Endothelial cell of umbilical vein (primary cell): ENCODE results near the gene SCN11A. TPM values are rescaled to one million over a fixed set of nuclear protein-coding genes. Genes with fewer than 3 reads are reported as not detected.

Experiments
- BruUV-seq: library from RNA; stranded (reverse); fragments of 400-500 nt; replicated peaks from 2 replicates; lab custom pipeline; 2021; lab: Mats Ljungman, UMichigan
- CTCF ChIA-PET: fragments of 300-600, 350-600 bp; sonication (Branson Sonifier 250); formaldehyde crosslinking; loops from one replicate; lab custom pipeline; 2021; ENCODE audit warnings: antibody characterized with exemption, inconsistent platforms; lab: Charles Lee
- POLR2A ChIA-PET: fragments of 300-600, 350-600 bp; sonication (Branson Sonifier 250); formaldehyde crosslinking; loops from one replicate; lab custom pipeline; 2021; ENCODE audit warnings: antibody characterized with exemption, inconsistent platforms; lab: Charles Lee
- DNase-seq: peaks from one replicate; pipeline ENCODE4 v3.0.0-alpha.2; 2011; ENCODE audit warnings: low read depth, low spot score
- FAIRE-seq: peaks from 2 replicates; lab custom pipeline; 2011; peaks lifted over from hg19 to GRCh38; lab: Jason Lieb, UNC
- H2AFZ ChIP-seq: 2 replicates; pipeline ENCODE4 v1.6.0; 2012; ENCODE audit warnings: low read depth, low read length, control low read depth, inconsistent platforms
- H3K27ac ChIP-seq: 2 replicates; pipeline ENCODE4 v1.5.1; 2011; ENCODE audit warnings: low read depth, mild to moderate bottlenecking, control low read depth, low read length, moderate library complexity; ENCODE audit not compliant: insufficient read depth
- H3K27me3 ChIP-seq, 2 experiments: 2 replicates each; pipeline versions ENCODE4 v1.6.0 to v1.6.1; 2011; ENCODE audit warnings: low read length in 2 of 2, mixed read lengths in 1 of 2; ENCODE audit not compliant: control insufficient read depth in 2 of 2, insufficient read depth in 2 of 2
- H3K36me3 ChIP-seq, 2 experiments: 2 replicates in 1 of 2; 3 replicates in 1 of 2; pipeline ENCODE4 v1.5.1; 2011; ENCODE audit warnings: low read length in 2 of 2, mild to moderate bottlenecking in 1 of 2, moderate library complexity in 1 of 2; ENCODE audit not compliant: control insufficient read depth in 2 of 2, insufficient read depth in 2 of 2; ENCODE audit errors: extremely low read depth in 1 of 2
- H3K4me1 ChIP-seq: 3 replicates; pipeline ENCODE4 v1.5.1; 2011; ENCODE audit warnings: mild to moderate bottlenecking, low read length; ENCODE audit not compliant: control insufficient read depth, insufficient read depth; ENCODE audit errors: extremely low read depth
- H3K4me2 ChIP-seq: 2 replicates; pipeline ENCODE4 v1.6.1; 2011; ENCODE audit warnings: low read length, control low read depth, mixed read lengths; ENCODE audit not compliant: insufficient read depth
- H3K4me3 ChIP-seq, 3 experiments: fragments of 200-600 bp in 1 of 3; sonication (generic), shearing (Covaris generic) in 1 of 3; replicated peaks in 1 of 3; 2 replicates each; pipeline ENCODE4 v1.5.1; 2011 to 2016; ENCODE audit warnings: control low read depth in 3 of 3, low read length in 3 of 3, mild to moderate bottlenecking in 2 of 3, inconsistent platforms in 1 of 3, low read depth in 1 of 3, moderate library complexity in 1 of 3; ENCODE audit not compliant: insufficient read depth in 1 of 3
- H3K79me2 ChIP-seq: 2 replicates; pipeline ENCODE4 v1.6.0; 2012; ENCODE audit warnings: low read length, inconsistent platforms; ENCODE audit not compliant: control insufficient read depth, insufficient read depth
- H3K9ac ChIP-seq: replicated peaks from 2 replicates; pipeline ENCODE3; 2011; ENCODE audit warnings: low read length, control low read depth; ENCODE audit not compliant: insufficient read depth; ENCODE audit errors: extremely low read depth
- H3K9me1 ChIP-seq: replicated peaks from 3 replicates; pipeline ENCODE4 v1.6.0; 2011; ENCODE audit warnings: mild to moderate bottlenecking, low read length; ENCODE audit not compliant: control insufficient read depth, insufficient read depth; ENCODE audit errors: extremely low read depth
- H3K9me3 ChIP-seq: replicated peaks from 2 replicates; pipeline ENCODE4 v1.5.1; 2012; ENCODE audit warnings: low read length, inconsistent platforms; ENCODE audit not compliant: control insufficient read depth, insufficient read depth
- H4K20me1 ChIP-seq: replicated peaks from 2 replicates; pipeline ENCODE3; 2011; ENCODE audit warnings: mild to moderate bottlenecking, low read length; ENCODE audit not compliant: control insufficient read depth, insufficient read depth; ENCODE audit errors: extremely low read depth
- EZH2 ChIP-seq: IDR thresholded peaks from 2 replicates; pipeline ENCODE4 v1.6.1; 2012; ENCODE audit warnings: borderline replicate concordance, low read depth, mild to moderate bottlenecking, moderate library complexity, low read length, inconsistent platforms; ENCODE audit not compliant: severe bottlenecking
- FOS ChIP-seq: IDR thresholded peaks from 2 replicates; pipeline ENCODE4 v1.6.1; 2011; ENCODE audit warnings: mild to moderate bottlenecking, low read length, moderate library complexity, borderline replicate concordance; ENCODE audit not compliant: insufficient read depth
- GATA2 ChIP-seq: IDR thresholded peaks from 2 replicates; pipeline ENCODE4 v1.7.0; 2011; ENCODE audit warnings: low read depth, mild to moderate bottlenecking, moderate library complexity, mixed read lengths, low read length; ENCODE audit not compliant: insufficient read length, insufficient read depth
- JUN ChIP-seq: IDR thresholded peaks from 2 replicates; pipeline ENCODE4 v1.6.1; 2011; ENCODE audit warnings: borderline replicate concordance, low read depth; ENCODE audit not compliant: insufficient read length, insufficient read depth
- MYC ChIP-seq: IDR thresholded peaks from one replicate; pipeline ENCODE4 v1.6.1; 2011; ENCODE audit warnings: mild to moderate bottlenecking, low read depth, low read length
- POLR2A ChIP-seq: IDR thresholded peaks from 2 replicates; pipeline ENCODE4 v1.6.1; 2012; ENCODE audit warnings: low read depth, mild to moderate bottlenecking, control low read depth, low read length
- POLR2AphosphoS5 ChIP-seq: IDR thresholded peaks from 2 replicates; pipeline ENCODE4 v1.6.1; 2012; ENCODE audit warnings: low read depth, mild to moderate bottlenecking, control low read depth, low read length, moderate library complexity; ENCODE audit not compliant: insufficient read depth
- dilution Hi-C: fragments of 300-500 bp; cut with MboI; formaldehyde crosslinking; loops from one replicate; pipeline ENCODE4 v1.15.0; 2019; ENCODE audit warnings: low sequenced_read_pairs; ENCODE audit not compliant: extremely low pct_ligation_motif_present
- intact Hi-C: fragments of 100-400 bp; cut with micrococcal nuclease; formaldehyde crosslinking; loops from one replicate; pipeline ENCODE4 v1.10.0; 2022
- polyA plus RNA-seq, 4 experiments: library from polyadenylated mRNA; depleted of rRNA in 3 of 4; stranded (reverse) in 3 of 4; unstranded in 1 of 4; fragments of >200 nt; gene quantifications; 2 replicates each; pipeline versions ENCODE4 v1.2.1 to v1.2.3, GENCODE V29; 2011 to 2012; ENCODE audit warnings: missing spikeins in 1 of 4
- total RNA-seq: library from RNA; stranded (reverse); gene quantifications from 2 replicates; pipeline ENCODE4 v1.2.3, GENCODE V29; 2021
- TF ChIP-seq, protein P1 (sequence below): IDR thresholded peaks from 2 replicates; pipeline ENCODE4 v1.6.1; 2011; ENCODE audit not compliant: insufficient read depth, insufficient read length
- TF ChIP-seq, protein P2 (sequence below), 2 donors: IDR thresholded peaks; 1 replicate in 1 of 2; 2 replicates in 1 of 2; pipeline ENCODE4 v1.5.1; 2011; ENCODE audit warnings: low read length in 2 of 2, mild to moderate bottlenecking in 2 of 2, moderate library complexity in 2 of 2, control low read depth in 1 of 2, inconsistent platforms in 1 of 2, low read depth in 1 of 2; ENCODE audit not compliant: insufficient read depth in 1 of 2; ENCODE audit errors: extremely low read depth in 1 of 2

The SCN11A gene
- total and polyA plus RNA-seq, 2 donors (not counting 3 experiments of a cell fraction or from before 2014, with no cell fraction given): 0.06 to 0.07 TPM

DNA sequence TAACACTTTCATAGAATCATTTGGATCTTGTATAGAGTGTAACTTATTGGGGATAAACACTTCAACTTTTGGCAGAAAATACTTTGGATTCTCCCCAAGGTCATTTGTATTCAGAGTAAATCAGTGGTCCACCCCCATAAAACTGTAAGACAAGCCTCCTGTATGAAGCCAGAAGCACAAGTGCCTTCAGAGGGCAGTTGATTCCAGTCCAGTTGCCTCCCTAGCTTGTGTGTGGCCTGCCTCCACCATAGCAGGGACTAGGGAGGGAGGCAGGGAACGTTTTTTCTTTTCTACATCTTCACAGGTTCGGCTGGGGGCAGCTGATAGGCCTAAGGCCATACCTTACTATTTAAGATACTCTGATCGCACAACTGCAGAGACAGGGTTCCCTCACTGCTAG is 44.0 kb upstream of the SCN11A start:
- intact Hi-C loops: no loop called here
- no peak overlapping the region for H2AFZ ChIP-seq
- TF ChIP-seq JUN (no peak), POLR2AphosphoS5 (no peak), POLR2A (no peak), GATA2 (no peak), MYC (no peak), EZH2 (no peak), FOS (no peak)
- TF ChIP-seq, protein P1, sequence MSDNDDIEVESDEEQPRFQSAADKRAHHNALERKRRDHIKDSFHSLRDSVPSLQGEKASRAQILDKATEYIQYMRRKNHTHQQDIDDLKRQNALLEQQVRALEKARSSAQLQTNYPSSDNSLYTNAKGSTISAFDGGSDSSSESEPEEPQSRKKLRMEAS: no peak
- TF ChIP-seq, protein P2, sequence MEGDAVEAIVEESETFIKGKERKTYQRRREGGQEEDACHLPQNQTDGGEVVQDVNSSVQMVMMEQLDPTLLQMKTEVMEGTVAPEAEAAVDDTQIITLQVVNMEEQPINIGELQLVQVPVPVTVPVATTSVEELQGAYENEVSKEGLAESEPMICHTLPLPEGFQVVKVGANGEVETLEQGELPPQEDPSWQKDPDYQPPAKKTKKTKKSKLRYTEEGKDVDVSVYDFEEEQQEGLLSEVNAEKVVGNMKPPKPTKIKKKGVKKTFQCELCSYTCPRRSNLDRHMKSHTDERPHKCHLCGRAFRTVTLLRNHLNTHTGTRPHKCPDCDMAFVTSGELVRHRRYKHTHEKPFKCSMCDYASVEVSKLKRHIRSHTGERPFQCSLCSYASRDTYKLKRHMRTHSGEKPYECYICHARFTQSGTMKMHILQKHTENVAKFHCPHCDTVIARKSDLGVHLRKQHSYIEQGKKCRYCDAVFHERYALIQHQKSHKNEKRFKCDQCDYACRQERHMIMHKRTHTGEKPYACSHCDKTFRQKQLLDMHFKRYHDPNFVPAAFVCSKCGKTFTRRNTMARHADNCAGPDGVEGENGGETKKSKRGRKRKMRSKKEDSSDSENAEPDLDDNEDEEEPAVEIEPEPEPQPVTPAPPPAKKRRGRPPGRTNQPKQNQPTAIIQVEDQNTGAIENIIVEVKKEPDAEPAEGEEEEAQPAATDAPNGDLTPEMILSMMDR (IDR thresholded peaks at IDR 0.05; ENCODE audit: extremely low read depth in 1 of 2, insufficient read depth in 1 of 2, low read depth in 1 of 2, low read length in 2 of 2): no peak
- dilution Hi-C loops: no loop called here
- H4K20me1 ChIP-seq: no peaks in the 10 kb centered on the region
- no peaks in the 10 kb centered on the region for H3K9me1 ChIP-seq
- H3K4me1 ChIP-seq: no peaks in the 10 kb centered on the region
- no peak overlapping the region for H3K9ac ChIP-seq
- DNase-seq (no peak), FAIRE-seq (no peak)
- H3K9me3 ChIP-seq: no peaks in the 10 kb centered on the region
- no peak overlapping the region for H3K4me3 ChIP-seq
- H3K4me2 ChIP-seq: no peak overlapping the region
- H3K27ac ChIP-seq: no peak overlapping the region
- H3K27me3 ChIP-seq: no peaks in the 10 kb centered on the region
- POLR2A ChIA-PET: no interaction called here
- peaks cover 28 to 43% of the 10 kb centered on the region in 2 experiments for H3K36me3 ChIP-seq
- no TSS peak for BruUV-seq
- peaks cover under 1% of the 10 kb centered on the region for H3K79me2 ChIP-seq
- CTCF ChIA-PET: no interaction called here
